Trophoblast cell (in vitro differentiated cells and primary cell): ENCODE measurements around the gene KDM2B.
A peak's percentile ranks its signal among the peaks of the same experiment; 100 is the strongest.

ENCODE experiments used
- DNase-seq, 2 donors: peaks; one replicate each; pipeline ENCODE4 v3.0.0-alpha.2; 2016
- H2AFZ ChIP-seq: 2 replicates; pipeline ENCODE4 v1.6.1; 2013; ENCODE audit warnings: low read length, moderate library complexity, mild to moderate bottlenecking; ENCODE audit not compliant: insufficient read depth, poor library complexity
- H2AK5ac ChIP-seq: 2 replicates; pipeline ENCODE4 v1.6.1; 2013; ENCODE audit warnings: mild to moderate bottlenecking, low read length
- H2BK120ac ChIP-seq: 2 replicates; pipeline ENCODE4 v1.6.1; 2013; ENCODE audit warnings: low read length, mild to moderate bottlenecking, moderate library complexity; ENCODE audit not compliant: insufficient read depth, poor library complexity
- H2BK12ac ChIP-seq: 2 replicates; pipeline ENCODE4 v1.6.1; 2013; ENCODE audit warnings: mild to moderate bottlenecking, low read length, moderate library complexity
- H2BK5ac ChIP-seq: 2 replicates; pipeline ENCODE4 v1.6.1; 2013; ENCODE audit warnings: low read length, low read depth, moderate library complexity, mild to moderate bottlenecking; ENCODE audit not compliant: poor library complexity
- H3K14ac ChIP-seq: 2 replicates; pipeline ENCODE4 v1.6.1; 2013; ENCODE audit warnings: mild to moderate bottlenecking, low read length
- H3K18ac ChIP-seq: 2 replicates; pipeline ENCODE4 v1.6.1; 2013; ENCODE audit warnings: mild to moderate bottlenecking, low read length
- H3K23ac ChIP-seq: 2 replicates; pipeline ENCODE4 v1.6.1; 2013; ENCODE audit warnings: low read length
- H3K27ac ChIP-seq: 2 replicates; pipeline ENCODE4 v1.5.1; 2013; ENCODE audit warnings: low read depth, mild to moderate bottlenecking, inconsistent platforms, low read length, moderate library complexity
- H3K27me3 ChIP-seq: 2 replicates; pipeline ENCODE4 v1.6.1; 2013; ENCODE audit warnings: inconsistent platforms, mild to moderate bottlenecking, low read length, moderate library complexity; ENCODE audit not compliant: insufficient read depth
- H3K36me3 ChIP-seq, 2 experiments: 1 replicate in 1 of 2; 2 replicates in 1 of 2; pipeline ENCODE4 v1.6.1; 2013; ENCODE audit warnings: low read length in 2 of 2, mild to moderate bottlenecking in 2 of 2, moderate library complexity in 1 of 2; ENCODE audit not compliant: insufficient read depth in 2 of 2, control insufficient read depth in 1 of 2
- H3K4ac ChIP-seq: 2 replicates; pipeline ENCODE4 v1.6.1; 2013; ENCODE audit warnings: low read depth, mild to moderate bottlenecking, low read length, moderate library complexity
- H3K4me1 ChIP-seq, 2 experiments: 1 replicate in 1 of 2; 2 replicates in 1 of 2; pipeline ENCODE4 v1.6.1; 2013; ENCODE audit warnings: low read length in 2 of 2, mild to moderate bottlenecking in 2 of 2, moderate library complexity in 1 of 2; ENCODE audit not compliant: insufficient read depth in 2 of 2, control insufficient read depth in 1 of 2
- H3K4me2 ChIP-seq: 2 replicates; pipeline ENCODE4 v1.6.1; 2013; ENCODE audit warnings: inconsistent platforms, mild to moderate bottlenecking, low read length, moderate library complexity
- H3K4me3 ChIP-seq: 2 replicates; pipeline ENCODE4 v1.5.1; 2013; ENCODE audit warnings: mild to moderate bottlenecking, low read depth, low read length, inconsistent platforms
- H3K79me1 ChIP-seq: one replicate; pipeline ENCODE4 v1.6.1; 2013; ENCODE audit warnings: low read length
- H3K79me2 ChIP-seq: 2 replicates; pipeline ENCODE4 v1.6.1; 2013; ENCODE audit warnings: low read length, mild to moderate bottlenecking; ENCODE audit not compliant: control insufficient read depth, insufficient read depth, poor library complexity
- H3K9ac ChIP-seq: 2 replicates; pipeline ENCODE4 v1.6.1; 2013; ENCODE audit warnings: mild to moderate bottlenecking, low read length
- H3K9me3 ChIP-seq: 2 replicates; pipeline ENCODE4 v1.6.1; 2013; ENCODE audit warnings: low read depth, mild to moderate bottlenecking, control low read depth, inconsistent platforms, low read length; ENCODE audit not compliant: insufficient read depth
- H4K12ac ChIP-seq: 2 replicates; pipeline ENCODE4 v1.6.1; 2013; ENCODE audit warnings: low read depth, mild to moderate bottlenecking, low read length, moderate library complexity
- H4K8ac ChIP-seq: 2 replicates; pipeline ENCODE4 v1.6.1; 2013; ENCODE audit warnings: low read depth, mild to moderate bottlenecking, low read length, moderate library complexity
- H4K91ac ChIP-seq: one replicate; pipeline ENCODE4 v1.6.1; 2013; ENCODE audit warnings: low read depth, mild to moderate bottlenecking, low read length, moderate library complexity
- WGBS: extraction: QIAGEN DNeasy Blood & Tissue Kit; methylation state at CpG from one replicate; pipeline ENCODE4 v1.1.7; 2013; ENCODE audit warnings: missing lambda C conversion rate; ENCODE audit not compliant: insufficient read length, insufficient coverage; ENCODE audit errors: extremely low coverage; 5-methylcytosine and 5-hydroxymethylcytosine counted together

KDM2B gene

DNA sequence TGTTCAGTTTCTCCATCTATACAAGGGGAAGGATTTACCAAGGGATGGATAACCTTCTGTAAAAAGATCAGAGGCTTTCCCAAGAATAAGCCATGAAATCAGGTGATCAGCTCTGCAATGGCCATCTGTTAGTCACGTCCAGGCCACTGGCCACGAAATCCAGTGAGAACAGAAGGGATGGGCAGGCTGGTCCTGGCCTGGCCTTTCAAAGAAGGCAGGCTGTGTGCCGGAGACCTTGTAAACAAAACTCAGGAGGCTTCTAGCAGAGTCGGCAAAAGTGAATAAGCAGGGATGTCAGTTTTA, 112.4 kb downstream of the KDM2B start:
- Histone ChIP-seq H4K12ac (no peak overlapping the region), H3K14ac (no peak overlapping the region), H3K36me3 (peaks cover 6 to 8% of the 10 kb centered on the region in 2 experiments), H2AK5ac (no peak overlapping the region), H3K4ac (no peak overlapping the region), H2BK120ac (no peak overlapping the region), H4K8ac (no peak overlapping the region), H3K4me1 (peaks cover 2 to 6% of the 10 kb centered on the region in 2 experiments), H2AFZ (no peak overlapping the region), H3K4me3 (no peak overlapping the region), H3K18ac (no peak overlapping the region), H3K79me2 (peaks cover 8% of the 10 kb centered on the region), H3K23ac (no peak overlapping the region), H3K27ac (no peak overlapping the region), H3K9ac (no peak overlapping the region), H3K9me3 (peaks cover 2% of the 10 kb centered on the region), H2BK12ac (no peak overlapping the region), H3K4me2 (no peak overlapping the region), H2BK5ac (no peak overlapping the region), H3K27me3 (no peaks in the 10 kb centered on the region), H4K91ac (no peak overlapping the region), H3K79me1 (peaks cover 14% of the 10 kb centered on the region)
- DNase-seq = no peak
- WGBS = no CpG with 5 or more reads among the region's 4 CpGs

DNA sequence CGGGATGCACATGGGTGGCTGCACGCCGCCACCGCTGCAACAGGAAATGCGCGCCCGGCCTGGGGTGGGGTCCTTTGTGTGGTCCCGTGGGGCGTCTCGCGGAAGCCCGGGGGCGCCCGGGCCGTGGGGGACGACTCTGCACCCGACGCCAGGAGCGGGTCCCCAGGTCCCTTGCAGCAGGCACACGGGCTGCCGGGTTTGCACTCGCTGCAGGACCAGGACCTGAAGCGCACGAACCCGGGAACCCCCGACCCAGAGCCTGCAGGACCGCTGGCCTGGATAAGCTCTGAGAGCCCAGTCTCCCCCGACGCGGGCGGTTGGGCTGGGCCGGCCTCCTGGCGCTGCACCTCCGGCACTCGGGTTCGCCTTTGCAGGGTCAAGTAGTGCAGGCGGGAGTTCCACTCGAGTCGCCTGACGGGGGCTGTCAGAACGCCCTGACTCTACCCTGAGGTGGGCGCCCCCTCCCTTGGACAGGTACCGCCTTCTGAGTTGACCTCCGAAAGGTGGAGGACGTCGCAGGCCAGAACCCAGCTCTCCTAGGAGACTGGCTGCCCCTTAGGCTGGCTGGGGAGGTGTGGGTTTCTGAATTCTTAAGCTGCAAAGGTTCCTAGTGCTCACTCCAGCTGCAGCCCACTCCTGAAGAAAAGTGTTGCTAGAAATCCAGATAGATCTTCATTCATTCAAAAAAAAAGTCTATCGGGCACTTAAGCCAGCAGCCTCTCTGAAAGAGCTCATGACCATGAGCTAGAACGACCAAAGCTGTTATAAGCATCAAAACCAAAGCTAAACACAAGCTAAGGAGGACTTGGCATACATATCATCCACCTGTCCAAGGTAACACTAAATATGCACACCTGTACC, 113.0 kb downstream of the KDM2B start:
- H4K91ac ChIP-seq = peak overlapping the region; percentile 45
- peaks cover 8% of the 10 kb centered on the region for H3K79me2 ChIP-seq
- no peak overlapping the region for H3K23ac ChIP-seq
- peak overlapping the region; percentile 68 for H3K4me2 ChIP-seq
- no peak overlapping the region for H3K27ac ChIP-seq
- no peaks in the 10 kb centered on the region for H3K27me3 ChIP-seq
- H2AK5ac ChIP-seq = peak overlapping the region; percentile 13
- H3K9ac ChIP-seq = peak overlapping the region; percentile 78
- H2BK12ac ChIP-seq = no peak overlapping the region
- no peak overlapping the region for H3K4ac ChIP-seq
- no CpG with 5 or more reads among the region's 48 CpGs for WGBS
- H4K8ac ChIP-seq = peak overlapping the region; percentile 47
- H3K14ac ChIP-seq = peak overlapping the region; percentile 25
- H3K79me1 ChIP-seq = peaks cover 14% of the 10 kb centered on the region
- peak overlapping the region; percentile 60 for H3K18ac ChIP-seq
- H3K36me3 ChIP-seq = peaks cover 6 to 8% of the 10 kb centered on the region in 2 experiments
- H2BK5ac ChIP-seq = no peak overlapping the region
- no peak overlapping the region for H2BK120ac ChIP-seq
- H2AFZ ChIP-seq = peak overlapping the region; percentile 91
- H3K4me1 ChIP-seq = peaks cover 2 to 6% of the 10 kb centered on the region in 2 experiments
- DNase-seq = peak in 1 of 2 donors; percentile 18
- peak overlapping the region; percentile 75 for H3K4me3 ChIP-seq
- peaks cover 2% of the 10 kb centered on the region for H3K9me3 ChIP-seq
- H4K12ac ChIP-seq = peak overlapping the region; percentile 34

DNA sequence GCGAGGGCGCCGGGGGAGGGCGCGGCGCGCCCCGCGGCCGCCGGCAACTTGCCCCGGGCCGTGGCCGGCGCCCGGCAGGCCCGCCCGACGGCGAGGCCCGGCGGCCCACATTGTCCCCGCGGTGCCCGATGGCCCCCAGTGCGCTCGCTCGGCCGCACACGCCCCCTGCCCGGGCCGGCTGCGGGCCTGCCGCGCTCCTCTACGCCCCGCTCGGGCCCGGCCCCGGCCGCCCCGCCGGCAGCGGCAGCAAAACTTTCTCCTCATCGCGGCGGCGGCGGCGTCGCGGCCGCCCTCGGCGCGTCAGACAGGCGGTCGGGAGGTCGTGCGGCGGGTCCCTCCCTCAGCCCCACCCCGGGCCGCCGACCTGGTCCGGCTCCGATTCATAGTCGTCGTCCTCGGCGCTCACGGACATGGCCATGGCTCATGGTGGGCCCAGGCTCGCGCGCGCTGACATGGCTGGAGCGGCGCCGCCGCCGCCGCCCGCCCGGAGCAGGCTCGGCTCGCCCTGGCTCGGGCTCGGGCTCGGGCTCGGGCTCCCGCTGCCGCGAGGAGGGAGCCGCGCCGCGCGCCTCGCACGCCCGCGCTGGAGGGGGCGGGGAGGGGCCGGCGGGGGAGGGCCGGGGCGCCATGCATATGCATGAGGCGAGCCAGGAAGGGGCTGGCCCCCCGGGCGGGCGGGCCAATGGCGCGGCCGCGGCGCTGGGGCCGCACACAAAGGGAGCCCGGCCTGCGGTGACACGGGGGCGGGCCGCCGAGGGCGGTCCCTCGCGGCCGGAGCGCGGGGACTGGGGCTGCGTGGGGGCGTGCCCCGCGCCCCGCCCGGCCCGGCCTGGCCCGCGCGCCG, 113.8 kb downstream of the KDM2B start:
- peak overlapping the region; percentile 91 for H2AFZ ChIP-seq
- peak overlapping the region; percentile 98 for H3K4me2 ChIP-seq
- peak overlapping the region; percentile 47 for H4K8ac ChIP-seq
- H4K91ac ChIP-seq = peak overlapping the region; percentile 80
- peak overlapping the region; percentile 89 for H3K4me3 ChIP-seq
- H3K36me3 ChIP-seq = peaks cover 6 to 8% of the 10 kb centered on the region in 2 experiments
- peak overlapping the region; percentile 55 for H3K18ac ChIP-seq
- peak overlapping the region; percentile 78 for H3K9ac ChIP-seq
- no peaks in the 10 kb centered on the region for H3K27me3 ChIP-seq
- peak overlapping the region; percentile 8 for H2BK120ac ChIP-seq
- H3K27ac ChIP-seq = peak overlapping the region; percentile 80
- no peak overlapping the region for H2AK5ac ChIP-seq
- peak overlapping the region; percentile 48 for H2BK5ac ChIP-seq
- H3K14ac ChIP-seq = peak overlapping the region; percentile 50
- no CpG with 5 or more reads among the region's 139 CpGs for WGBS
- H3K79me2 ChIP-seq = peaks cover 8% of the 10 kb centered on the region
- H3K9me3 ChIP-seq = peaks cover 2% of the 10 kb centered on the region
- H3K4me1 ChIP-seq = peaks cover 2 to 6% of the 10 kb centered on the region in 2 experiments
- DNase-seq = peak; percentile 85 to 93
- H4K12ac ChIP-seq = peak overlapping the region; percentile 33
- H3K4ac ChIP-seq = peak overlapping the region; percentile 9
- no peak overlapping the region for H2BK12ac ChIP-seq
- peaks cover 14% of the 10 kb centered on the region for H3K79me1 ChIP-seq
- H3K23ac ChIP-seq = no peak overlapping the region

DNA sequence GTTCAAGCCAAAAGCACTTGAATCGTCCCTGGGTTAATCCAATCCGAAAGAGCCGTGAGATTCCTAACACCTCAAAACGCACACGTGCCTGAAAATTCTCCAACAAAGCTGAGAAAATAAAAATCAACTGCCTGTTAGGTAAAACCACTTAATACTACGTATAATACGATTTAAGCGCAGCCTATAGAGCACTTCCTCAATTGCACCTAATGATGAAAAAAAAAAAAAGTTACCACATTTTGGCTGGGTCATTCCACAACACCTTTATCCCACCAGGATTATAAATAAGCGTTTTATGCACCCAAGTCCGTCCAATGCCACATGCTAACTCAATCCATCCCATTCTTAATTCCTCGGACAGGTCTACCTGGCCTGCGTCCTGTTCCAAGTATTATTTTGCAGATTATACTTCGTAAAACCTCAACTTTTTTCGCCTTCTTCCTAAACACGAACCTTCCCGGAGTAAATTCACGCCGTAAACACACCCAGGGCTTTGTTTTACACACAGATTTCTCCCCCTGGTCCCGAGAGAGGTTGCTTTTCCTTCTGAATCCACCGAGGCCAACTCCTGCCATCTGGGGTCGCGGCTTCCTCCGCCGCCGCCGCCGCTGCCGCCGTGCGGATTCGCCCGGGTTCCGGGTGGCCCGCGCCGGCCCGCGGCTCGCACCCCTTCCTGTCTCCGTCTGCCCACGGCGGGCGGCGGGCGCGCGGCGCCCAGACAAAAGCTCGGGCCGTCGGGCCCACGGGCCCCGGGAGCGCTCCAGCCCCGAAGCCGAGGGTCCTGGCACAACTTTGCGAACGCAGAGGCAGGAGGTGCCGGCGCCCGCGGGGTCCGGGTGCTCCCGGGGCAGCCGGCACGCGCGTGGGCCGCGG, 114.7 kb downstream of the KDM2B start:
- H3K4ac ChIP-seq = peak overlapping the region; percentile 81
- H4K91ac ChIP-seq = peak overlapping the region; percentile 80
- no peaks in the 10 kb centered on the region for H3K27me3 ChIP-seq
- H3K9ac ChIP-seq = peak overlapping the region; percentile 68
- H2AFZ ChIP-seq = peak overlapping the region; percentile 19
- peak overlapping the region; percentile 89 for H3K4me3 ChIP-seq
- peak overlapping the region; percentile 37 for H3K18ac ChIP-seq
- H2BK120ac ChIP-seq = peak overlapping the region; percentile 64
- peak overlapping the region; percentile 61 for H3K27ac ChIP-seq
- H3K4me1 ChIP-seq = peaks cover 2 to 6% of the 10 kb centered on the region in 2 experiments
- H3K23ac ChIP-seq = no peak overlapping the region
- peak overlapping the region; percentile 32 for H3K14ac ChIP-seq
- DNase-seq = peak in 1 of 2 donors; percentile 29
- peaks cover 6 to 10% of the 10 kb centered on the region in 2 experiments for H3K36me3 ChIP-seq
- peak overlapping the region; percentile 50 for H2BK5ac ChIP-seq
- no peak overlapping the region for H2AK5ac ChIP-seq
- H4K8ac ChIP-seq = peak overlapping the region; percentile 58
- peaks cover 14% of the 10 kb centered on the region for H3K79me1 ChIP-seq
- WGBS = no CpG with 5 or more reads among the region's 70 CpGs
- no peak overlapping the region for H2BK12ac ChIP-seq
- peaks cover 8% of the 10 kb centered on the region for H3K79me2 ChIP-seq
- H4K12ac ChIP-seq = peak overlapping the region; percentile 63
- peaks cover 2% of the 10 kb centered on the region for H3K9me3 ChIP-seq
- peak overlapping the region; percentile 98 for H3K4me2 ChIP-seq
